ENCODE data around the gene BMP2K.

BMP2K gene

GRCh38 chr4:78776079-78776728 is at the start of gene BMP2K:
BMP2K (plus strand) TSS chr4:78776350; CDS start chr4:78776544, 194 bp downstream.
- in situ Hi-C loops (cut with MboI; ENCODE audit: low sequenced_read_pairs) = no loop called here

GRCh38 chr4:78726546-78726945 is 49.6 kb upstream of the BMP2K start:
- in situ Hi-C loops (cut with MboI; ENCODE audit: low sequenced_read_pairs) = no loop called here

- in situ Hi-C loops (cut with MboI; ENCODE audit: low sequenced_read_pairs) = no loop called here
Measured at GRCh38 chr4:78732332-78733104, 43.6 kb upstream of the BMP2K start.

- in situ Hi-C loops (cut with MboI; ENCODE audit: low sequenced_read_pairs) = no loop called here
Measured at GRCh38 chr4:78734441-78735162, 41.5 kb upstream of the BMP2K start.

GRCh38 chr4:78735697-78736096 is 40.5 kb upstream of the BMP2K start:
- in situ Hi-C loops (cut with MboI; ENCODE audit: low sequenced_read_pairs) = no loop called here

GRCh38 chr4:78737035-78737434 is 39.1 kb upstream of the BMP2K start:
- in situ Hi-C loops (cut with MboI; ENCODE audit: low sequenced_read_pairs) = no loop called here

GRCh38 chr4:78737973-78738372 is 38.2 kb upstream of the BMP2K start:
- in situ Hi-C loops (cut with MboI; ENCODE audit: low sequenced_read_pairs) = no loop called here

GRCh38 chr4:78742300-78742699 is 33.9 kb upstream of the BMP2K start:
- in situ Hi-C loops (cut with MboI; ENCODE audit: low sequenced_read_pairs) = no loop called here

- in situ Hi-C loops (cut with MboI; ENCODE audit: low sequenced_read_pairs) = no loop called here
Measured at GRCh38 chr4:78747475-78747922, 28.7 kb upstream of the BMP2K start.

GRCh38 chr4:78748381-78748780 is 27.8 kb upstream of the BMP2K start:
- in situ Hi-C loops (cut with MboI; ENCODE audit: low sequenced_read_pairs) = no loop called here

- in situ Hi-C loops (cut with MboI; ENCODE audit: low sequenced_read_pairs) = no loop called here
Measured at GRCh38 chr4:78749258-78749971, 26.7 kb upstream of the BMP2K start.

- in situ Hi-C loops (cut with MboI; ENCODE audit: low sequenced_read_pairs) = no loop called here
Measured at GRCh38 chr4:78749972-78750727, 26.0 kb upstream of the BMP2K start.

GRCh38 chr4:78753091-78753490 is 23.1 kb upstream of the BMP2K start:
- in situ Hi-C loops (cut with MboI; ENCODE audit: low sequenced_read_pairs) = no loop called here

GRCh38 chr4:78754872-78755271 is 21.3 kb upstream of the BMP2K start:
- in situ Hi-C loops (cut with MboI; ENCODE audit: low sequenced_read_pairs) = no loop called here

- in situ Hi-C loops (cut with MboI; ENCODE audit: low sequenced_read_pairs) = no loop called here
Measured at GRCh38 chr4:78756137-78756536, 20.0 kb upstream of the BMP2K start.

GRCh38 chr4:78756776-78757175 is 19.4 kb upstream of the BMP2K start:
- in situ Hi-C loops (cut with MboI; ENCODE audit: low sequenced_read_pairs) = no loop called here

GRCh38 chr4:78757574-78757973 is 18.6 kb upstream of the BMP2K start:
- in situ Hi-C loops (cut with MboI; ENCODE audit: low sequenced_read_pairs) = no loop called here

- in situ Hi-C loops (cut with MboI; ENCODE audit: low sequenced_read_pairs) = no loop called here
Measured at GRCh38 chr4:78758085-78758484, 18.1 kb upstream of the BMP2K start.

- in situ Hi-C loops (cut with MboI; ENCODE audit: low sequenced_read_pairs) = no loop called here
Measured at GRCh38 chr4:78762529-78762928, 13.6 kb upstream of the BMP2K start.

- in situ Hi-C loops (cut with MboI; ENCODE audit: low sequenced_read_pairs) = no loop called here
Measured at GRCh38 chr4:78763251-78763650, 12.9 kb upstream of the BMP2K start.

All from HL-60/S4 treated with retinoic acid at 250 ng/mL for 4 days and 3 days (cell line).